ENCODE data around the gene RBFOX2.
"Not testable (repeated sequence)": the region's sequence is repeated elsewhere in the genome, so short reads cannot be mapped to it uniquely, and the experiment has no call there.

RBFOX2 gene

GRCh38 chr22:35727436-35727835, 301.2 kb downstream of the RBFOX2 start:
- DNase-seq = no peak

- DNase-seq = no peak
Measured at GRCh38 chr22:35726933-35727332, 301.7 kb downstream of the RBFOX2 start.

GRCh38 chr22:35726398-35726797, 302.2 kb downstream of the RBFOX2 start:
- no peak for DNase-seq

GRCh38 chr22:35725521-35725920, 303.1 kb downstream of the RBFOX2 start:
- DNase-seq = no peak

GRCh38 chr22:35721960-35722359, 306.7 kb downstream of the RBFOX2 start:
- DNase-seq = no peak

GRCh38 chr22:35719212-35719875, 309.3 kb downstream of the RBFOX2 start:
- DNase-seq = no peak

DNA sequence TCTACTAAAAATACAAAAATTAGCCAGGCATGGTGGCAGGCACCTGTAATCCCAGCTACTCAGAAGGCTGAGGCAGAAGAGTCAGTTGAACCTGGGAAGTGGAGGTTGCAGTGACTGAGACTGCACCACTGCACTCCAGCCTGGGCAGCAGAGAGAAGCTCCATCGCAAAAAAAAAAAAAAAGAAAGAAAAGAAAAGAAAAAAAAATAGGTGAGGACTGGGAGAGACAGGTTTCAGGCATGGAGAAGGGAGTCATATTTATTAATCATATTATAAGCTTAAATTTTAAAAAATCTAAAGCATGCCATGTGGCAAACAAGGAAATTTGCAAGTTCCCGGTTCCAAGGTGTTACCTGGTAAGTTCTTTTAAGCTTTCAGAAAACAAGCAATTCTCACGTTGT, 311.1 kb downstream of the RBFOX2 start, which contains the start of gene APOL5:
TSS of gene APOL5 (plus strand) at position 301 of the 400 bp plus-strand sequence. CDS start at position 301, 0 bp downstream.
- DNase-seq = no peak

- DNase-seq = no peak
Measured at GRCh38 chr22:35712672-35713071, 316.0 kb downstream of the RBFOX2 start.

GRCh38 chr22:35711336-35711735, 317.3 kb downstream of the RBFOX2 start:
- no peak for DNase-seq

GRCh38 chr22:35708917-35709316, 319.7 kb downstream of the RBFOX2 start:
- DNase-seq = no peak

DNA sequence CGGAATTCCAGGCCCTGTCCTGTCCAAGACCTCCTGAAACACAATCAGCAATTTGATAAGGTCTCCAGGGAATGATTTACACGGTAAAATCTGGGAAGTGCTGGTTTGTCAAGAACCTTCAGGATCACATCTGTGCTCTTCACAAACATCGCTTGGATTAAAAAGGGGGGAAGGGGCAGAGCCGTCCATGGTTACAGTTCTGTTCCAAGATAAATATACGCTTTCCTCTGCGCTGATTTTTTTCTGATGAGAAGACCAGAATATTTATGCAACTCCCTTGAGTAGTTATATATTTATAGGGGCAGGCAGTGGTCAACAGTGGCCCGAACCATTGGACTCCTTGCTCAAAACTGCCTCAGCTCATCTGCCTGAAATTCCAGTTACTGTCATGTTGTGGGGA, 320.2 kb downstream of the RBFOX2 start:
- DNase-seq = no peak

GRCh38 chr22:35705141-35705540, 323.5 kb downstream of the RBFOX2 start:
- no peak for DNase-seq

DNA sequence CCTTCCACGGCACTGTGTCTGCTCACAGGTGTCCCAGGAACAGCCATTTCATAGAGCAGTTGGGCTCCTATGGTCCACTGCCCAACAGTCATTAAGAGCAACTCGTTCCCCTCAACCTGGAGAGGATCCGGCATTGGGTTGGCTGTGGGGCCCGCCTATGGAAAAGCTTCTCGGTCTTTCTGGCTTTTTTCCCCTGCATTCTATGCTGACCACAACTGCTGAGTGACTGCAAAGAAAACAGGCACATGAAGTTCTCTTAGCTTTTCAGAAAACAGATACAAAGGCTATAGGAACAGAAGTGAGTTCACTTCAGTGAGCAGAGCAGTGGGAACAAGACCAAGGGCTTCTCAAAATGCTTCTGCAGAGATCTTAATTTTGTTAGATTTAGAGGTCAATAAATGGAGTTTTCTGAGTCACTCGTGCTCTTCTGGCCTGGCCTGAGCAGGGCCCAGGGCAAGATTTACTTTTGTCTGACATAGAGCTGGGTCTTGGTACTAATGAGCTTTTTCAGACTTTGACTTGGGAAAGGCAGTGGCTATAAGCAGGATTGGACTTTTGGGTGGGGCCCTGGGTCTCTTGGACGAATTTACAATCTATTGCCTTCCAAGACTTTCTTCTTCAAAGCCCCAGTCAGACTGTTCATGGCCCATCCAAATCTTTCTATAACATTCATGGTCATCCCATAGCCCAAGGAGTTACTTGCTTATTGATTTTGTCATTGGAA, 324.6 kb downstream of the RBFOX2 start:
- DNase-seq = no peak

DNA sequence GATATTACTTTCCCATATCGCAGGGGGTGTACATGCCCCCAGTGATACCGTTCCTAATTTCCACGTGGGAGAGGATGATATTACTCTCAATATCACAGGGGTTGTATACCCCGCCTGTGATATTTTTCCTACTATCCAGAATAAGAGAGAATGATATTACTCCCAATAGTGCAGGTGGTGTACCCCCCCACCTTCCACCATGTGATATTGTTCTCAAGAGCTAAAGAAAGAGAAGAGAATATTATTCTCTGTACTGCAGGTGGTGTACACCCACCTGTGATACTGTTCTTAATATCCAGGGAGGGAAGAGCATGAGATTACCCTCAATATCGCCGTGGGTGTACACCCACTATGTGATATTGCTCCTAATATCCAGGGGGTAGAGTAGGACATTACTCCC, 328.8 kb downstream of the RBFOX2 start:
- DNase-seq = not testable (repeated sequence)

GRCh38 chr22:35697142-35697541, 331.5 kb downstream of the RBFOX2 start:
- DNase-seq = no peak

GRCh38 chr22:35695202-35695601, 333.4 kb downstream of the RBFOX2 start:
- DNase-seq = no peak

GRCh38 chr22:35690001-35690400, 338.6 kb downstream of the RBFOX2 start:
- DNase-seq = no peak

GRCh38 chr22:35688913-35689675, 339.5 kb downstream of the RBFOX2 start:
- no peak for DNase-seq

Data from right hindlimb (tissue), 1 donor.